WTC11 (cell line): Measurements from ENCODE around the gene CAMKMT.

Experiments
- SP1 ChIP-seq: sonication (generic); formaldehyde crosslinking; conservative IDR thresholded peaks from 2 replicates; pipeline ENCODE4 v1.8.1; 2022; ENCODE audit warnings: missing genetic modification reagents
- TF ChIP-seq, protein P1 (sequence below): fragments of 200-600 bp; IDR thresholded peaks from 2 replicates; pipeline ENCODE4 v1.8.0; 2022; ENCODE audit warnings: antibody characterized with exemption
- TF ChIP-seq, protein P2 (sequence below): sonication (generic); formaldehyde crosslinking; conservative IDR thresholded peaks from 2 replicates; pipeline ENCODE4 v1.8.1; 2022; ENCODE audit warnings: mild to moderate bottlenecking, missing genetic modification reagents
- TF ChIP-seq, protein P3 (sequence below): sonication (generic); formaldehyde crosslinking; IDR thresholded peaks from 2 replicates; pipeline ENCODE4 v1.8.1; 2023; ENCODE audit warnings: mild to moderate bottlenecking, missing genetic modification reagents, borderline replicate concordance
- TF ChIP-seq, protein P4 (sequence below): sonication (generic); formaldehyde crosslinking; IDR thresholded peaks from 2 replicates; pipeline ENCODE4 v1.8.1; 2022; ENCODE audit warnings: missing genetic modification reagents, borderline replicate concordance
- TF ChIP-seq, protein P5 (sequence below): sonication (generic); formaldehyde crosslinking; IDR thresholded peaks from 2 replicates; pipeline ENCODE4 v1.8.0; 2022; ENCODE audit warnings: mild to moderate bottlenecking, missing genetic modification reagents

DNA sequence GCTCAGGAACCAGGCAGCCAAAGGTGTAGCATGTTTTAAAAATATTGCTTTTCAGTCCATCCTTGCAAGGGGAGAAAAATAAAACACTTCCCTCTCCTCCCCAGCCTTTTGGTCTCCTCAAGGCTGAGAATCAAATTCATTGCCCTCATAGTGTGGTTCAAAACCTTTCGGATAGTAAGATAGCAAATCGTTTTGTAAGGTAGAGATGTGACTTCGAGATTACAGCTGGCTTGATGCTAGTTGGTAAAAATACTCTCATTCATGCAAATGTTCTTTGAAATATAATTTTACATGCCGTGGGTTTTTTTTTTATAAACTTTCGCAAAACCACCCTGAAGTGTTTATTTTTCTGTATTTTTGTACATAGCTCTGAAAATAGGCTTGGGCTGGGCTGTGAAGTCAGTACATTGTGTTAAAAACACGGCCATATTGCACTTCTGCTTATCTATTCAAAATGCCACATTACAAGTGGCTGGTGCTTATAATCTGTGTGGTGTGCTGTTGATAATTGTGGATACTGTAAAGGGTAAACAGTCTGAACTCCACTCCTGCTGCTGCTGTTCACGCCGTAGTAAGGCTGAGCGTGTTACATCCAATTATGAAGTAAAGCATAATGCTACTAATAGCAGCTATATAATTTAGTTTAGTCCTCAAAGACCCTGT is 407.7 kb downstream of the CAMKMT start:
- TF ChIP-seq, protein P1, sequence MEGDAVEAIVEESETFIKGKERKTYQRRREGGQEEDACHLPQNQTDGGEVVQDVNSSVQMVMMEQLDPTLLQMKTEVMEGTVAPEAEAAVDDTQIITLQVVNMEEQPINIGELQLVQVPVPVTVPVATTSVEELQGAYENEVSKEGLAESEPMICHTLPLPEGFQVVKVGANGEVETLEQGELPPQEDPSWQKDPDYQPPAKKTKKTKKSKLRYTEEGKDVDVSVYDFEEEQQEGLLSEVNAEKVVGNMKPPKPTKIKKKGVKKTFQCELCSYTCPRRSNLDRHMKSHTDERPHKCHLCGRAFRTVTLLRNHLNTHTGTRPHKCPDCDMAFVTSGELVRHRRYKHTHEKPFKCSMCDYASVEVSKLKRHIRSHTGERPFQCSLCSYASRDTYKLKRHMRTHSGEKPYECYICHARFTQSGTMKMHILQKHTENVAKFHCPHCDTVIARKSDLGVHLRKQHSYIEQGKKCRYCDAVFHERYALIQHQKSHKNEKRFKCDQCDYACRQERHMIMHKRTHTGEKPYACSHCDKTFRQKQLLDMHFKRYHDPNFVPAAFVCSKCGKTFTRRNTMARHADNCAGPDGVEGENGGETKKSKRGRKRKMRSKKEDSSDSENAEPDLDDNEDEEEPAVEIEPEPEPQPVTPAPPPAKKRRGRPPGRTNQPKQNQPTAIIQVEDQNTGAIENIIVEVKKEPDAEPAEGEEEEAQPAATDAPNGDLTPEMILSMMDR: no peak
- TF ChIP-seq, protein P2, sequence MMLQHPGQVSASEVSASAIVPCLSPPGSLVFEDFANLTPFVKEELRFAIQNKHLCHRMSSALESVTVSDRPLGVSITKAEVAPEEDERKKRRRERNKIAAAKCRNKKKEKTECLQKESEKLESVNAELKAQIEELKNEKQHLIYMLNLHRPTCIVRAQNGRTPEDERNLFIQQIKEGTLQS (CRISPR knock-in tag): no peak
- TF ChIP-seq, protein P3, sequence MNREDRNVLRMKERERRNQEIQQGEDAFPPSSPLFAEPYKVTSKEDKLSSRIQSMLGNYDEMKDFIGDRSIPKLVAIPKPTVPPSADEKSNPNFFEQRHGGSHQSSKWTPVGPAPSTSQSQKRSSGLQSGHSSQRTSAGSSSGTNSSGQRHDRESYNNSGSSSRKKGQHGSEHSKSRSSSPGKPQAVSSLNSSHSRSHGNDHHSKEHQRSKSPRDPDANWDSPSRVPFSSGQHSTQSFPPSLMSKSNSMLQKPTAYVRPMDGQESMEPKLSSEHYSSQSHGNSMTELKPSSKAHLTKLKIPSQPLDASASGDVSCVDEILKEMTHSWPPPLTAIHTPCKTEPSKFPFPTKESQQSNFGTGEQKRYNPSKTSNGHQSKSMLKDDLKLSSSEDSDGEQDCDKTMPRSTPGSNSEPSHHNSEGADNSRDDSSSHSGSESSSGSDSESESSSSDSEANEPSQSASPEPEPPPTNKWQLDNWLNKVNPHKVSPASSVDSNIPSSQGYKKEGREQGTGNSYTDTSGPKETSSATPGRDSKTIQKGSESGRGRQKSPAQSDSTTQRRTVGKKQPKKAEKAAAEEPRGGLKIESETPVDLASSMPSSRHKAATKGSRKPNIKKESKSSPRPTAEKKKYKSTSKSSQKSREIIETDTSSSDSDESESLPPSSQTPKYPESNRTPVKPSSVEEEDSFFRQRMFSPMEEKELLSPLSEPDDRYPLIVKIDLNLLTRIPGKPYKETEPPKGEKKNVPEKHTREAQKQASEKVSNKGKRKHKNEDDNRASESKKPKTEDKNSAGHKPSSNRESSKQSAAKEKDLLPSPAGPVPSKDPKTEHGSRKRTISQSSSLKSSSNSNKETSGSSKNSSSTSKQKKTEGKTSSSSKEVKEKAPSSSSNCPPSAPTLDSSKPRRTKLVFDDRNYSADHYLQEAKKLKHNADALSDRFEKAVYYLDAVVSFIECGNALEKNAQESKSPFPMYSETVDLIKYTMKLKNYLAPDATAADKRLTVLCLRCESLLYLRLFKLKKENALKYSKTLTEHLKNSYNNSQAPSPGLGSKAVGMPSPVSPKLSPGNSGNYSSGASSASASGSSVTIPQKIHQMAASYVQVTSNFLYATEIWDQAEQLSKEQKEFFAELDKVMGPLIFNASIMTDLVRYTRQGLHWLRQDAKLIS: no peak
- TF ChIP-seq, protein P4, sequence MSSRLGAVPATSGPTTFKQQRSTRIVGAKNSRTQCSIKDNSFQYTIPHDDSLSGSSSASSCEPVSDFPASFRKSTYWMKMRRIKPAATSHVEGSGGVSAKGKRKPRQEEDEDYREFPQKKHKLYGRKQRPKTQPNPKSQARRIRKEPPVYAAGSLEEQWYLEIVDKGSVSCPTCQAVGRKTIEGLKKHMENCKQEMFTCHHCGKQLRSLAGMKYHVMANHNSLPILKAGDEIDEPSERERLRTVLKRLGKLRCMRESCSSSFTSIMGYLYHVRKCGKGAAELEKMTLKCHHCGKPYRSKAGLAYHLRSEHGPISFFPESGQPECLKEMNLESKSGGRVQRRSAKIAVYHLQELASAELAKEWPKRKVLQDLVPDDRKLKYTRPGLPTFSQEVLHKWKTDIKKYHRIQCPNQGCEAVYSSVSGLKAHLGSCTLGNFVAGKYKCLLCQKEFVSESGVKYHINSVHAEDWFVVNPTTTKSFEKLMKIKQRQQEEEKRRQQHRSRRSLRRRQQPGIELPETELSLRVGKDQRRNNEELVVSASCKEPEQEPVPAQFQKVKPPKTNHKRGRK (CRISPR knock-in tag): no peak
- TF ChIP-seq, protein P5, sequence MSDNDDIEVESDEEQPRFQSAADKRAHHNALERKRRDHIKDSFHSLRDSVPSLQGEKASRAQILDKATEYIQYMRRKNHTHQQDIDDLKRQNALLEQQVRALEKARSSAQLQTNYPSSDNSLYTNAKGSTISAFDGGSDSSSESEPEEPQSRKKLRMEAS (CRISPR knock-in tag): no peak
- no peak for TF ChIP-seq SP1
